Measurements from ENCODE around the gene BCAR1.

DNA sequence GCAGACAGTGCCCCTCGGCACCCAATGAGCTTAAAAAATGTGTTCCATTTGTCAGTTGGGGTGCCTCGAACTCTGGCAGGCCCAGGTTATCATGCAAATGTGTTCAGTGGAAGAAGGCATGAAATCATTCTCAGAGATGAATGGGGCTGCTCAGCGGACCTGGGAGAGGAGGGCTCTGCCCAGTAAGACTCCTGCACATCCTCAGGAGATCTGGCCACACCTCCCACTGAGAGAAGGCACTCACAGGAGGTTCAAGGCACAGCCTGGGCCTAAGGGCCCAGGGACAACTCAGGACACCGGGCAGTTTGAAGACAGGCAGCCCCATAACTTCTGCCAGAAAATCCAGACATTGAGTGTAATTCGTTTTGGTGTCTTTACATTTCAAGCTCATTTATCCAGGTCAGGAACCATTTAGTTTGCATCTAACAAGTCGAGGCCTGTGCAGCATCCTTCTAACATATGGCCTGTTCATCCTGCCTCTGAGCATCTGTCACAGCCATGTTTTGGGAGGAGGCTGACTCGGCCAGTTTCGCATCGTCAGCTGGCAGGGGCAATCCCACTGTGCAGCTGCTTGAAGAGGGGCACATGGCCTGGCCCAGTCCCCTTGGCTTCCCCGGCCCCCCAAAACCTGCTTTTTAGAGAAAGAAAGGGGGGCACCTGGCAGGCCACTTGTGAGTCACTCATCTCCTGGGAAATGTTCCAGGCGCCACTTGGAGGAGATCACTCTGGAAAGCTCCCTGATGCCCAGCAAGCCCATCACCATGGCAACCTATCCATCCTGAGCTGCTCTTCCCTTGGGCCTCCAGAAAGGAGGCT is 31.2 kb upstream of the BCAR1 start:
- TF ChIP-seq POLR2AphosphoS5 (IDR thresholded peaks at IDR 0.05; ENCODE audit: insufficient read depth in 1 of 2, low read depth in 1 of 2): no peak
- TF ChIP-seq, protein P1, sequence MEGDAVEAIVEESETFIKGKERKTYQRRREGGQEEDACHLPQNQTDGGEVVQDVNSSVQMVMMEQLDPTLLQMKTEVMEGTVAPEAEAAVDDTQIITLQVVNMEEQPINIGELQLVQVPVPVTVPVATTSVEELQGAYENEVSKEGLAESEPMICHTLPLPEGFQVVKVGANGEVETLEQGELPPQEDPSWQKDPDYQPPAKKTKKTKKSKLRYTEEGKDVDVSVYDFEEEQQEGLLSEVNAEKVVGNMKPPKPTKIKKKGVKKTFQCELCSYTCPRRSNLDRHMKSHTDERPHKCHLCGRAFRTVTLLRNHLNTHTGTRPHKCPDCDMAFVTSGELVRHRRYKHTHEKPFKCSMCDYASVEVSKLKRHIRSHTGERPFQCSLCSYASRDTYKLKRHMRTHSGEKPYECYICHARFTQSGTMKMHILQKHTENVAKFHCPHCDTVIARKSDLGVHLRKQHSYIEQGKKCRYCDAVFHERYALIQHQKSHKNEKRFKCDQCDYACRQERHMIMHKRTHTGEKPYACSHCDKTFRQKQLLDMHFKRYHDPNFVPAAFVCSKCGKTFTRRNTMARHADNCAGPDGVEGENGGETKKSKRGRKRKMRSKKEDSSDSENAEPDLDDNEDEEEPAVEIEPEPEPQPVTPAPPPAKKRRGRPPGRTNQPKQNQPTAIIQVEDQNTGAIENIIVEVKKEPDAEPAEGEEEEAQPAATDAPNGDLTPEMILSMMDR (IDR thresholded peaks at IDR 0.05): no peak
- no peak for TF ChIP-seq POLR2A (IDR thresholded peaks at IDR 0.05)
